ENCODE data around the gene NPR3.

NPR3 gene, protein sequence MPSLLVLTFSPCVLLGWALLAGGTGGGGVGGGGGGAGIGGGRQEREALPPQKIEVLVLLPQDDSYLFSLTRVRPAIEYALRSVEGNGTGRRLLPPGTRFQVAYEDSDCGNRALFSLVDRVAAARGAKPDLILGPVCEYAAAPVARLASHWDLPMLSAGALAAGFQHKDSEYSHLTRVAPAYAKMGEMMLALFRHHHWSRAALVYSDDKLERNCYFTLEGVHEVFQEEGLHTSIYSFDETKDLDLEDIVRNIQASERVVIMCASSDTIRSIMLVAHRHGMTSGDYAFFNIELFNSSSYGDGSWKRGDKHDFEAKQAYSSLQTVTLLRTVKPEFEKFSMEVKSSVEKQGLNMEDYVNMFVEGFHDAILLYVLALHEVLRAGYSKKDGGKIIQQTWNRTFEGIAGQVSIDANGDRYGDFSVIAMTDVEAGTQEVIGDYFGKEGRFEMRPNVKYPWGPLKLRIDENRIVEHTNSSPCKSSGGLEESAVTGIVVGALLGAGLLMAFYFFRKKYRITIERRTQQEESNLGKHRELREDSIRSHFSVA

DNA sequence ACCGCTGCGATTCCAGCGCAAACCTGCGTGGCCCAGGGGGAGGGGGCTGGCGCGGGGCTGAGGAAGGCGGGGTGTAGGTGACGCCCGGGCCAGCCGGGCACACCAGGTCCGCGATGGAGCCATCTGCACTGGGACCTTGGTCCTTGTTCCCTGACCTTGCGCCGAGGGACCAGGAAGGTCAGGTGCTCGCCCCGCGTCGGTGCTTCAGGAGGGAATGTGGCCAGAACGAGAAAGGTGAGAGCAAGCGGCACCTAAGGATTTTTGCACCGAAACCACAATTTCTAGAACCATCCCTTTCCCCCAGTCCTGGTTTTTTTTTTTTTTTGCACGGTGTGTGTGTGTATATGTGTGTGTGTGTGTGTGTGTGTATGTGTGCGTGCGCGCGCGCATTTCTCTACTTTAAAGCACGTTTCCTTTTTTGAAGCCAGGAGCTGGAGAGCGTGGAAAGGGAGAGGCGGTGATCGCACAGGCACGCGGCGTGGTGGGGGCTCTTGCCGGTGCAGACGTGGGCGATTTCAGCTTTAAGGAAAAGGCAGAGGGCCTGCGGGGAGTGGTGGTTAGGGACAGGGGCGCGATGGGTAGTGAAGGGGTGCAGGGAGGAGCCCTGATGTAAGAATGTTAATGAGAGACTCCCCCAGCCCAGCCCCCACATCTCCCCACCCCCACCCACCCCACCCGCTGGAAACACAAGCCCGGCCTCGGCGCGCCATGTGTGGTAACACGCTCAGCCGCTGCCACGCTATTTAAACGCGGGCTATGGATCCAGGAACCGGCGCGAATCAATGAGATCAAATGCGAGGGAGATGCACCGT, at the start of gene NPR3:
Gene NPR3, plus strand, starts transcription at position 772 of the 812 bp plus-strand sequence. CDS start 456 bp downstream, outside the sequence.
- no peak for DNase-seq (ENCODE audit: low read depth)

DNA sequence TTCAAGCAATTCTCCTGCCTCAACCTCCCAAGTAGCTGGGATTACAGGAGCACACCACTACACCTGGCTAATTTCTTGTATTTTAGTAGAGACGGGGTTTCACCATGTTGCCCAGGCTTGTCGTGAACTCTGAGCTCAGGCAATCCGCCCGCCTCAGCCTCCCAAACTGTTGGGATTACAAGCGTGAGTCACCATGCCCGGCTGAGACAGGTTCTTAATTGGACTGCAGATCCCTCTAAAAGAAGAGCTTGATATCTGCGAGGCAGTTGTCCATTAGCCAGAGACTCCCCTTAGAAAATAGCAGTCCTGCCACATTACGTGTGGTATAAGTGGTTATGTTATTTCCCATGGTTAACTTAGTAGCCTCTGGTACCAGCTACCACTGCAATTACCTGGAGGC, 46.6 kb upstream of the NPR3 start:
- DNase-seq (ENCODE audit: low read depth): no peak

DNA sequence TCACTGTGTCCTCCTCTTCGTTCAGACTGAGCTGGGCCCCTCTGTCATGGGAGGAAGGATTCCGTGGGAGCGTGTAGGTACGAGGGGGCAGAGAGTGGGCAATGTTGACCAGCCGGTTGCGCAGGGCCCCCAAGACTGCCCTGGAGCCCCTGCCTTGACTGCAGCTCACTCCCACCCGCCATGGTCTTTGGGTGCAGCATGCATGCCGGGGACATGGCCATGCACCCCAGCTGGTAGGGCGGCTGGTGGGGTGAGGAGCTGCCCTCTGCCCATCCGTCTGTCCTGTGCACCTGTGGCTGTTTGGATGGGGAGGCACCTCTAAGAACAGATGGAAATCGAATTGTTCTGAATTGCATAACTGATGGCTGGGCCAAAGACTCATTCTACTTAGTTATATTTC, 42.6 kb upstream of the NPR3 start:
- DNase-seq (ENCODE audit: low read depth): no peak

DNA sequence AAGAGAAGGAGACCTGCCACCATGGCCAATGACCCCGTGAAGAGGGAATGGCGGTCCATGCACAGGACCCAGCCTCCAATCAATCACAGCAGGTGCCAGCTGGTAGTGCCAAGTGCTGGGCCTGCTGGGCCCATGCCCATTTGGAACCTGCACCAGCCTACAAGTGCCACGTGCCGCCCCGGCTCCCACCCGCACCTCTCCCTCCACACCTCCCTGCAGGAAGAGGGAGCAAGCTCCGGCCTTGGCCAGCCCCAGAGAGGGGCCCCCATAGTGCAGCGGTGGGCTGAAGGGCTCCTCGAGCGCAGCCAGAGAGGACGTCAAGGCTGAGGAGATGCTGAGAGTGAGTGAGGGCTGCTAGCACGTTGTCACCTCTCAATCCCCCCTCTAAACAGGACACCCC, 37.8 kb upstream of the NPR3 start:
- DNase-seq (ENCODE audit: low read depth): no peak

DNA sequence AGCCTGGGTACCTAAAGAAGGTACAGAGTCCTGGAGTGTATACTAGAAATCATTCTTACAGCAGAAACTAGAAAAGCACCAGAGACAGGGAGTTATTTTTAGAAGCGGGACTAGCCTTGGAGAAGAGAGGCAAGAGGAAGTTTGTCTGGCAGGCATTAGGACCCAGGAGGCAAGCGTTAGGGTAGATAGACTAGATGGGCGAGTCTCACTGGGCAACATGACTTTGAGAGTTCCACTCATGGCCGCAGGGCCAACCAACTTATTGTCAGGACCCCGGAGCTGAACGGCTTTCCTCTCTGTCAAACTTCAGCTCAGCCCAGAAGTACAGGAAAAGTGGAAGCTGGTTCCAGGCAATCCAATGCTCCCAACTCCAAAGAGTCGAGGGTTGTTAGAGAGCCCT, 34.1 kb upstream of the NPR3 start:
- no peak for DNase-seq (ENCODE audit: low read depth)

DNA sequence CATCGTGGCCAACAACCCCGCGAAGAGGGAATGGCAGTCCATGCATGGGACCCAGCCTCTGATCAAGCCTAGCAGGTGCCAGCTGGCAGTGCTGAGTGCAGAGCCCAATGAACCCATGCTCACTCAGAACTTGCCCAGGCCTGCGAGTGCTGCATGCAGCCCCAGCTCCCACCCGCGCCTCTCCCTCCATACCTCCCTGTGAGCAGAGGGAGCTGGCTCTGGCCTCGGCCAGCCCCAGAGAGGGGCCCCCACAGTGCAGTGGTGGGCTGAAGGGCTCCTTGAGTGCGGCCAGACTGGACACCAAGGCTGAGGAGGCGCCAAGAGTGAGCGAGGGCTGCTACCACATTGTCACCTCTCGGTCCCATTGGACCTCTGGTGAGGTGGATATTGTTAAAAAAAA, 32.6 kb upstream of the NPR3 start:
- no peak for DNase-seq (ENCODE audit: low read depth)

DNA sequence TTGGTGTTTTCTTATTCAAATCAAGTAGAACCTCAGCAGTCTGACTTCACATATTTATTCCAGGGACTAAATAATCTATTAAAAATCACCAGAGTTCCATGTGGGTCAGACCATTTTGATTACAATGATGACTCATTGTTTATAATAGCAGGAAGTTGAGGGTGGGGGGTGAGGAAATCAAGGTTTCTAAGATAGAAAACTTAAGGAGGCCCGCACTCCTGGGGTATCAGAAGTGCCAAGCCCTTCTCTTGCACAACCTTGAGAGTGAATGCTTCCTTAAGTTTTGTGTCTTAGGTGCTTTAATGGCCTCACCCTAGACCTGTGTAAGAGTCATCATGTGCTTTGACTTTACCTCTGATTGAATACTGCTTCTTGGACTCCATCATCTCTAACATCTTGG, 31.9 kb upstream of the NPR3 start:
- DNase-seq (ENCODE audit: low read depth): no peak

DNA sequence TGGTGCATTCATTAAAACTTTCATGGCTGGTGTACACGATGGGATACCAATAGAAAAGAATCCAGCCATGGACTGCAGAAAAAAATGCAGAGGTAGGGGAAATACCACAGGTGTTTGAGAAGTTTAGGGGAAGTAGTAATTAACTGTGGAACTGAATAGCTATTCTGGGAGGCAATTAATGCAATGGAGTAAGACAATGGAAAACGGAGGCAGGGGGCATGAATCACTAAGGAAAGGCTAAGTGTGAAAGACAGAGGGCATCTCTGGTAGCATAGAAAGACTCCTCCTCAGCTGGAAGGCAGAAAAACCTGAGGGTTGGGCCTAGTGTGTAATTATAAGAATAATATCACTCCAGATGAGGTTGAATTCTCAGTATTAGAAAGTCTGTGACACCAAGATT, 30.9 kb upstream of the NPR3 start:
- DNase-seq (ENCODE audit: low read depth): no peak

DNA sequence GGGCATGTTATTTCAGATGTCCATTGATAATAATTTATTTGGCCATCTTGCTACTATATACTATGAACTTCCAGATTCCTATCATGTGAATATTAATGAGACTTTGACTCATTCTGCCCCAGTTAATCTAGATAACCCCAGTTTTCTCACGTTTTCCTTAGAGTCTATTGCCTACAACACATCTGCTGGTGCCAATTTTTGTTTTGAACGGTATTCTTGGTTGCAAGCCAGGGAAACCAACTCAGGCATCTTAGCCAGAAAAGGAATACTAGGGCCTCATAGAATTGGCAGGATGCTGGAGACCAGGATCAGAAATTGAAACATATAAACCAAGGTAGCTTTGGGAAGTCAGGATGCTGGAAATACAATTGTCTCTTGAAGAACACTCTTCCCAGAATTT, 28.0 kb upstream of the NPR3 start:
- no peak for DNase-seq (ENCODE audit: low read depth)

DNA sequence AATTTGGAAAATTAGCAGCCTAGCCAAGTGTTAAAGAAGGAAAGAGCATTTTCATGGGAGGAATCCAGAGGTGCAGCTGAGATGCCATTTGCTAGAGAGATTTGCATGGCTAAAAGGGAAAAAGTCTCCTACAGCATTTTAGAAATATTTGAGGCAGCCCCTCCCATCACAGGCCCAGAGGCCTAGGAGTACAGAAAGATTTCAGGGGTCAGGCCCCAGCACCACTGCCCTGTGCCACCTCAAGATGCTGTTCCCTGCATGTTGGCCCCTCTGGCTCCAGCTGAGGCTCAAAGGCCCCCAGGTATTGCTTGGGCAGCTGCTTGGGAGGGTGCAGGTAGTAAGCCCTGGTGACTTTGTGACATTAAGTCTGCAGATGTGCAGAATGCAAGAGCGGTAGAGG, 26.9 kb upstream of the NPR3 start:
- DNase-seq (ENCODE audit: low read depth): no peak

DNA sequence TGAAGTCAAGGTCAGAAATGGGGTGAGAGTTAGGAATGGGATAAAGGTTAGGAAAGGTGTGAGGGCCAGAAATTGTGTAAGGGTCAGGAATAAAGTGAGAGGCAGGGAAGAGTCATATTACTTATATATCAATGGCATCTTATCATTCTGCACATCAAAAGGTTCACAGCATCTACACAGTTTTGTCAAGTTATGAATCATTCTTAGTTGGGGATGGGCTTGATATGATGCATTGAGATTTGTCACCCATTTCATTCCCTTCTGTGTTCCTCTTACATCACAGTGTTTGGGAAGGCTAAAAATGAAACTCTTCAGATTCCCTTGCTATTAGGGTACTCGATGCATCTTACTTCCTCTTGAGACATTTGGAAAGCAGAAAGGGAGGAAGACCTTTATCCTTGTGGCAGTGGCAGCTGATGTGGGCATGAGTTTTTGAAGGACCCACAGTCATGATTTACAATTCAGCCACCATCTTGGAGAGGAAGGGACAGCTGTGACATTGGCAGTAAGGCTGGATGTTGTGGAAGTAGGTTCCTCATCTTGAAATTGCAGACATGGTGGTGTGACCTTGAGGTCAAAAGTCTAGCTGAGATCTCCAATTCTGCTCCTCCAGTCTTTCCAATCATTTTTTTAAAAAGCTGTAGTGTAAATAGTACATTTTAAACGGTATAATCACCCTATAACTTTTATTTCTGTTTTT, 24.2 kb upstream of the NPR3 start:
- DNase-seq (ENCODE audit: low read depth): no peak

DNA sequence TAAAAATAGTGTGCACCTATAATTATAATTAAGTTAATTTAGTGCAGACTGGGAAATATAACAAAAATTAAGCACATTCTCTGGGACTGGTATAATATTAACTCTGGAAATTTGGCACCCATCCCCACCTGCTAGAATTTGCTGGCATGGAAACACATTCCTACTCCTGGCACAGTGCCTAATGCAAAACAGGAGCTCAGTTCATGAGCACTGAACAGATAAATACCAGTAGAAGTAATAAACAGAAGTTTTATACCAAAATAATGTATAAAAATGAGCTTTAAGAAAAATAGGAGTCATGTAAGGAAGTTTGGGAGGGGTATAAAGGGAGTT, 23.7 kb upstream of the NPR3 start:
- no peak for DNase-seq (ENCODE audit: low read depth)

DNA sequence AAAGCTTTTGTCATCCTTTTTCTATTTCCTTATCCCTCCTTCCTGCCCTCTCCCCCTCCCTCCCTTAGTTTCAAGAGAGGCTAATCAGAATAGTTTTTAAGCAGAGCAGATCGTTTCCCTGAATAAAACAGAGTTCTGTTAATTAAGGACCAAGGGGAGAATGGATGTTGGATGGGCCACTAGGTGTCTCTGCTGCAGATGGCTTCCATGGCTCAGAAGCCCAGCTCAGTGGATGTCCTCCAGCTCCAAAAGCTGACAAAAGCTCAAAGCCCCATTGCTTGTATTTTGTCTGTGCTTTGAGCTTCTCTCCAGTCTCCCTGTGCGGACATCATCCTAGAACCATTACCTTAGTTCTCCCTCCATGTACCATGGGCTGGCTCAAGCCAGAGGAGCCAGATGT, 21.0 kb upstream of the NPR3 start:
- DNase-seq (ENCODE audit: low read depth): no peak

DNA sequence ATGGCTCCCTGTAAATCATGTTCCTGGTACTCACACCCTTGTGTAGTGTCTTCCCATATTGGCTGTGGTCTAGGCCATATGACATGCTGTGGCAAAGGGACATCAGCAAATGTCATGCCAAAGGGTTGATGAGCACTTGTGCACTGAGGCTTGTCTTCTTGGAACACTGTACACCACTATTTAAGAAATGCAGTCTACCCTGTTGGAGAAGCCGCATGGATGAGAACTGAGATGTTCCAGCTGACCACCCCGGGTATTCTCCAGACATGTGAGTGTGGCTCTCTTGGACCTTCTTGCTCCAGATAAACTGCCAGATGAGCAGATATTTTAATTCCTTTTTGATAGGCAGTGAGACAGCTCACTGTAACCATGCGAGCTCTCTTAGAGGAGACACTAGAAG, 20.5 kb upstream of the NPR3 start:
- DNase-seq (ENCODE audit: low read depth): no peak

DNA sequence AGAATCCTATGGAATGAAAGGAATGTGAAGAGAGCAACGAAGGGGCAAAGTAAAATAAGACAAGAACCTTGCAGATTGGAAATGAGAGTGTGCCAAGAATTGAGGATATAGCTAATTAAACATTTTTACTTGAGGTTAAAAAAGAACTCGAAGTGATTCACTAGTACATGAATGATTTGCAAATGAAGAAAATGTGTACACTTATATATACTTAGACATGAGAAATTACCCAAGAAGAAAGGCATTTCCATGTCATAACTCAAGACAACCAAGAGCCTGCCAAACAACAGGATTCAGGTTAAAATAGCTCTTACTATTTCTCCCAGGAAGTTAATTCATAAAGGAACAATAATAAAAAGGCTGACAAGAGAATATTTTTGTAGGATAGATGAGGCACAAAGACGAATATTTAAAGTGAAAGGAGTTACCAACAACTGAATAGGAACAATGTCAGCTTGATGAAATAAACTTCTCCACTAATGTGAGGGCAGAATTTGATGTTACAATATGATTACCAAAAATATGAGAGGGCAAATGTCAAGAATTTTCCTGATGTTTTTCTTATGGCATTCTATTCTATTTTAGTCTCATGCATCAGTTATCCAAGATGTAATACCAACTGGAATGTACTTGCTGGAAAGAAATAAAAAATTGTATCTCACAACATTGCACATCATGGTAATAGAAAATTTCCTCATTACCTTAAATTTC, 18.9 kb upstream of the NPR3 start:
- no peak for DNase-seq (ENCODE audit: low read depth)

DNA sequence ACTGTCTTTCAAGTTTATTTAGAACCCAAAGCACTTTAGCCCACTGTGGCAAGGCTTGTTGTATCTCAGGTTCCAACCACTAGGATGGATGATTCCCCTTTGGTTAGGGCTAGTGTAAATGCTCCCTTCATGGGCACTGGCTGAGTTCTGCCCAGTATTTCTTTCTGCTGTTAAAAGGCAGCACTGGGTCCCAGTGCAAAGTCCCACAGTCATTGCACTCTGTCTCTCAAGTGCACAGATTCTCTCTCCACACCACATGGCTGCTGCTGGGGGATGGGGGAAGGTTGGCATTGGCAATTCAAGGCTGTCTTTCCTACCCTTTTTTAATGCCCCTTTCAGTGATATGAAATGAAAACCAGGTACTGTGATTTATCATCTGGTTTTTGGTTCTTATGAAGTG, 7.2 kb upstream of the NPR3 start:
- DNase-seq (ENCODE audit: low read depth): no peak

DNA sequence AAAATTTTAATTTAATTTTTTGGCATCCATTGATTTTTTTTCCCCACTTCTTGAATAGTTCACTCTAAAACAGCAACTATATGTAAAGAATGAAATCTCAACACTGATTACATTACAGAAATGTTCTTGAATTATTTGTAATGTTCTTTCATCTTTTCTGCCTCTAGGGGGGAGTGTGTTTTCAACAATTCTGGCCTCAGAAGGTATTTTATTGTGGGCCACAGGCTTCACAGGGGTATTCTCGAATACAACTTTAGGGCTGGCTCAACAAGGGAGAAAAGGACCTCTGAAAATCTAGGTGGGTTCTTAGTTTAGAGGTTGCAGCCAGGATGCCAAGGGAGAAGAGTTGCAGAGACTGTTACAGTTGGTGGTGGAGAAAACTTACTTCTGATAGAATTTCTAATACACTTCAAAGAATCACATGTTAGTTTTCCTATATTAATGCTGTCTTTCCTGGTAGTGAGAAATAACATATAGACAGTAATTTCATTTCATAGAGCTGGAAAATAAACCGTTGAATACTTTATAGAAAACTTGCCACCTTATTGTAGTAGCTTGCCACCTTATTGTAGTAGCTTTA, 3.6 kb upstream of the NPR3 start:
- no peak for DNase-seq (ENCODE audit: low read depth)

DNA sequence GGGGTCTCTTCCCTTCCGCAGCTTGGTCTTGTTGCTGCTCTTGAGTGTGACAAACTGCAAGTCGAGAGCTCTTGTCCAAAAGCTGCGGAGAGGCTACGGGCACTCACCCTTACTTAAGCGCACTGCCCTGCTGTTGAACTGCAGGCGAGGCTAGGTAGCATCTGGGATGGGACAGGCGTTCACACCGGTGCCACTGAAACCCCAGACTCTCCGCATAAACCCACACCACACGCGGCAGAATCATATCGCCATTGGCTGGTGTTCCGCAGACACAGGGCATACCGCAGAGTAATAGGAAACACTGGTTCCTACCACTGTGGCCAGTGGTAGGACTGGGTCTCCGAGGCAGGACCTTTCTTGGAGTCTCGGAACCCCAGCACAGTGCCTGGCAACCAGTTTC, 2.2 kb upstream of the NPR3 start:
- DNase-seq (ENCODE audit: low read depth): no peak

DNA sequence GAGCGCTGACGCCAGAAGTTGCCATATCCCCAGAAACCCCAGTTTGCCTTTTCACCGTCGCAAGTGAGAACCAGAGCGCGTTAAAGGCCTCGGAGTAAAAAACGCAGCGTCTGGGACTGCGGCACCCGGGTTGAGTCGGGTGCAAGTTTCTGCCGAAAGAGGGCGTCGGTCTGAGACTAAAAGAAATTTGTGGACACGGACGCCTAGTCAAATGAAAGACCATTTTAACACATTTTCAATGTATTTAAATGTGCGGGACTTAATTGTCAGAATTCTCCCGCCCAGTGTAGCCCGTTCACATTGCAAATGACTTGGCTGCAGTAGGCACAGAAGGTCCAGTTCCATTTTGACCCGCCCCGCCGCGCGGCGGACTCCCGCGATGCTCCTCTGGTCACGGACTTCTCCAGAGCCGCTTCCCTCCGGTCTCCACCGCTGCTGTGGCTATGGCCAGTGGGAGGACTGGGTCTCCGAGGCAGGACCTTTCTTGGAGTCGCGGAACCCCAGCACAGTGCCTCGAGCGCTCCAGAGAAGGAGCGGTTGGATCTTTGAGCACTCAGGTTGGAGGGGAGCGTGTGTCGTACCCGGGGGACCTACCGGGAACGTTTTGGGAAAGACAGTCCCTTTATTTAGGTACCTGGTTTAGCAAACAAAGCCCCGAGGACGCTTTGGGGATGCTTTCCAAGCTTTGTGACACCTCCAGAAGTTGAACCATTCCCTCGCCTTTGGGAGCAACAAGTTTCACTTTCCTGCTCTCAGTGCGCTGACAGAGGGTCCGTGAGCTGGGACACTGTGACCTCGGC, 1.2 kb upstream of the NPR3 start:
- DNase-seq (ENCODE audit: low read depth): no peak

DNA sequence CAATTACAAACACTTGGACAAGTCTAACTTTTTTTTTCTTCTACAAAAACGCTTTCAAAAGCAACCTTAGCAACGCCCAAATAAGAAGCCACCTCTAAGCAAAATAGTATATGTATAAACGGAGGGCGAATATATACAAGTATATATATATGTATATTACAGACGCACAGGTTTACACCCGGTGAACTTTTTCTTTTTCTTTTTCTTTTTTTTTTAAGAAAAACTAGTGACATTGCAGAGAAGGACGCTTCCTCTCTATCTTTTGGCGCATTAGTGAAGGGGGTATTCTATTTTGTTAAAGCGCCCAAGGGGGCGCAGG, 200 bp downstream of the NPR3 start:
- no peak for DNase-seq (ENCODE audit: low read depth)
